Omental fat pad (tissue), 4 donors: ENCODE data around the gene PTPN9. TPM values are rescaled to one million over a fixed set of nuclear protein-coding genes. Genes with fewer than 3 reads are reported as not detected.
"Not testable (repeated sequence)": the region's sequence is repeated elsewhere in the genome, so short reads cannot be mapped to it uniquely, and the experiment has no call there.

ENCODE experiments used
- ATAC-seq: fragments of 150-250 bp; one replicate; pipeline ENCODE4 v1.9.1; 2016; ENCODE audit warnings: mild to moderate bottlenecking, moderate library complexity; ENCODE audit not compliant: low FRiP score
- DNase-seq: peaks from one replicate; pipeline ENCODE4 v3.0.0-alpha.2; 2019; ENCODE audit warnings: low spot score
- total RNA-seq, 4 donors: library from RNA; depleted of rRNA; stranded (reverse); fragments of >200 nt; gene quantifications; one replicate each; pipeline ENCODE4 v1.1.0, GENCODE V29; 2016
- TF ChIP-seq, protein P1 (sequence below), 3 donors: fragments of 450-650 bp; IDR thresholded peaks; one replicate each; pipeline ENCODE4 v1.5.1; 2016 to 2017; ENCODE audit warnings: antibody characterized with exemption in 3 of 3, mild to moderate bottlenecking in 3 of 3, moderate library complexity in 2 of 3

Gene PTPN9
- total RNA-seq, 4 donors from 2014 or later = 12.4 to 18.9 (median 16.1) TPM

GRCh38 chr15:75479670-75480069 is 99.4 kb downstream of the PTPN9 start:
- ATAC-seq (no peak), DNase-seq (no peak)
- TF ChIP-seq, protein P1, sequence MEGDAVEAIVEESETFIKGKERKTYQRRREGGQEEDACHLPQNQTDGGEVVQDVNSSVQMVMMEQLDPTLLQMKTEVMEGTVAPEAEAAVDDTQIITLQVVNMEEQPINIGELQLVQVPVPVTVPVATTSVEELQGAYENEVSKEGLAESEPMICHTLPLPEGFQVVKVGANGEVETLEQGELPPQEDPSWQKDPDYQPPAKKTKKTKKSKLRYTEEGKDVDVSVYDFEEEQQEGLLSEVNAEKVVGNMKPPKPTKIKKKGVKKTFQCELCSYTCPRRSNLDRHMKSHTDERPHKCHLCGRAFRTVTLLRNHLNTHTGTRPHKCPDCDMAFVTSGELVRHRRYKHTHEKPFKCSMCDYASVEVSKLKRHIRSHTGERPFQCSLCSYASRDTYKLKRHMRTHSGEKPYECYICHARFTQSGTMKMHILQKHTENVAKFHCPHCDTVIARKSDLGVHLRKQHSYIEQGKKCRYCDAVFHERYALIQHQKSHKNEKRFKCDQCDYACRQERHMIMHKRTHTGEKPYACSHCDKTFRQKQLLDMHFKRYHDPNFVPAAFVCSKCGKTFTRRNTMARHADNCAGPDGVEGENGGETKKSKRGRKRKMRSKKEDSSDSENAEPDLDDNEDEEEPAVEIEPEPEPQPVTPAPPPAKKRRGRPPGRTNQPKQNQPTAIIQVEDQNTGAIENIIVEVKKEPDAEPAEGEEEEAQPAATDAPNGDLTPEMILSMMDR (IDR thresholded peaks at IDR 0.05) = no peak

GRCh38 chr15:75477094-75477493 is 102.0 kb downstream of the PTPN9 start:
- DNase-seq = not testable (repeated sequence)

DNA sequence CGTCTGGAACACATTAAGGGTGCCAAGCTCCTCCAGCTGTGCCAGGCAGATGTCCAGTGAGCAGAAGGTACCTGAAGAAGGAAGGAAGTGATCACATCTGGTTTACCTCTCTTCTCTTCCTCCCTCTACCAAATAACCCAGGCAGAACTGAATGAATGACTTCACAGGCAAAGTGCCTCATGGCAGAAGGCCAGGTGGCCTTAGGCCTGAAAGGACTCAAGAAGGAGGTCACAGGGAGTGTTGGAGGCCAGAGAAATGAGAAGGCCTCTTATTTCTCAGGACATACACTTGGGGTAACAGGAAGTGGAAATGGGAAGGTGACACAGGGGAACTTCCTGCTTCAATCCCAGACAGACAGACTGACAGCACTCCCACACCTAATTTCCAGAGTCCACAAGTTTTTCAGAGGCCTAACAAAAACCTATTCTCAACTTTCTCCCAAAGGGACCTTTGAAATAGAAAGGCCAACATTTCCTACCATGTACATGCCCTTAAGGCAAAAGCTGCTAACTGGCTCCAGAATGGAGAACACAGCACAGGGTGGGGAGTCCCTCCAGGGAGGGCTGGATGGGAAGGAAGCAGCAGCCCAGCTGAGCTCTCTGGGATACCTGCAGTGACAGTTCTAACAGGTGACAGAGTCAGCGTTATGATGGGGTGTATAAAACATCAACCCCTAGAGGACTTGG is 110.1 kb downstream of the PTPN9 start:
- TF ChIP-seq, protein P1 (IDR thresholded peaks at IDR 0.05) = no peak
- DNase-seq (no peak), ATAC-seq (no peak)

More at GRCh38 chr15:75477094-75477493, 102.0 kb downstream of the PTPN9 start:
- ATAC-seq = not testable (repeated sequence)

DNA sequence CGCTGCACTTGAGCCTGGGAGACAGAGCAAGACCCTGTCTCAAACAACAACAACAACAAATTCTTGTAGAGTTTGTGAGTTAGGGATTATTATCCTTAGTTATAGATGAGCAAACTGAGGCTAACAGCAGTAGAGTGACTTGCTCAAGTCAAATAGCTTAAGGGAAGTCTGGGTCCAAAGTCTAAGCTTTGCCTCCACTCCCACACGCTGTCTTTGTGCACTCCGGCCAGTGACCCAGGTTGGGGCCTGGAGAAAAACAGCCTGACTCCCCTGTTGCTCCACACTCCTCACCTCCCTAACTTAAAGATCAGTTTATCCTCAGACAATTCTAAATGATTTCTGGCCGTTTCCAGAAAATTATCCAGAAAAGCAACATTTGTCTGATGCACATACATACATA is 118.5 kb downstream of the PTPN9 start:
- no peak for ATAC-seq
- no peak for DNase-seq
- TF ChIP-seq, protein P1 (IDR thresholded peaks at IDR 0.05) = no peak

- TF ChIP-seq, protein P1 (IDR thresholded peaks at IDR 0.05) = no peak
- ATAC-seq (no peak), DNase-seq (no peak)
Measured at GRCh38 chr15:75459581-75459980, 119.5 kb downstream of the PTPN9 start.

GRCh38 chr15:75456710-75457109 is 122.4 kb downstream of the PTPN9 start:
- TF ChIP-seq, protein P1 (IDR thresholded peaks at IDR 0.05) = no peak
- no peak for ATAC-seq
- no peak for DNase-seq

DNA sequence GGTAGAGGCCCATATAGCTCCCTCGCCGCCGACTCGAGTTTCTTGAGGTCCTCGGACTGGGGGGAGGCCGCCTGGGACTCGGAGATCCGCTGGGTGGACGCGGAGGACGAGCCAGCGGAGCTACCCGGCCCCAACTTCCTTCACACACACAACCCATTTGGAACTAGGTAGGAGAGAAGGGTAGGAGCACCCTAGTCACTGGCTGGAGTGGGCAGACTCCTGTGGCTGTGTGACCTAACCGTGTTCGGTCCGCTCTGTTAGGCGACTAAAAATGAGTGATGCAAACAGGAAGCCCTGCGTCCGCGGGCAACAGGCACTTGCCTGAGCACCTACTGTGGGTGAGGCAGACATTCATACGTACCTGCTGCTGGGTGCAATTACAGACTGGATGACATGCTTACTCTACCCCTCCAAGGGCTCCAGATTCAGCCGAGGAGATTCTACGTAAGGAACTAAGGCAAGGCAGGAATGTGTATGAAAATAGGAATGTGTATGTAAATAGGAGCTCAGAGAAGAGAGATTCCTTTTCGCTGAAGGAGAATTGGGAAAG is 123.1 kb downstream of the PTPN9 start:
- ATAC-seq (no peak), DNase-seq (no peak)
- TF ChIP-seq, protein P1 (IDR thresholded peaks at IDR 0.05) = no peak
